GM23338 (cell line): ENCODE data around the gene CDKAL1. TPM values are rescaled to one million over a fixed set of nuclear protein-coding genes. Genes with fewer than 3 reads are reported as not detected.

Experiments
- ATAC-seq: fragments of 200-7000 bp; cut with Tn5 transposase; 3 replicates; pipeline ENCODE4 v1.9.1; 2020
- DNase-seq: peaks from one replicate; pipeline ENCODE4 v3.0.0-alpha.2; 2015; ENCODE audit warnings: low spot score
- H2AFZ ChIP-seq: fragments of 200-600 bp; sonication (generic); 2 replicates; pipeline ENCODE4 v1.8.0; 2016; ENCODE audit warnings: antibody characterized with exemption, mild to moderate bottlenecking, moderate library complexity
- H3F3A ChIP-seq: fragments of 200-600 bp; sonication (generic); replicated peaks from 2 replicates; pipeline ENCODE4 v1.8.0; 2017; ENCODE audit warnings: antibody characterized with exemption, mixed run types, low read depth
- H3K27ac ChIP-seq: fragments of 200-600 bp; sonication (generic); 2 replicates; pipeline ENCODE4 v1.6.1; 2016; ENCODE audit warnings: low read depth
- H3K27me3 ChIP-seq: fragments of 200-600 bp; sonication (generic); 2 replicates; pipeline ENCODE4 v1.8.0; 2016; ENCODE audit warnings: mild to moderate bottlenecking, mixed run types, moderate library complexity; ENCODE audit not compliant: insufficient read depth
- H3K36me3 ChIP-seq: fragments of 200-600 bp; sonication (generic); 2 replicates; pipeline ENCODE4 v1.8.0; 2016; ENCODE audit warnings: mild to moderate bottlenecking; ENCODE audit not compliant: insufficient read depth
- H3K4me1 ChIP-seq: fragments of 200-600 bp; sonication (generic); 2 replicates; pipeline ENCODE4 v1.8.0; 2016; ENCODE audit warnings: mild to moderate bottlenecking, moderate library complexity; ENCODE audit not compliant: insufficient read depth
- H3K4me2 ChIP-seq: fragments of 200-600 bp; sonication (generic); 2 replicates; pipeline ENCODE4 v1.7.1; 2017; ENCODE audit warnings: mixed run types
- H3K4me3 ChIP-seq: fragments of 200-600 bp; sonication (generic); 2 replicates; pipeline ENCODE4 v1.6.1; 2016; ENCODE audit warnings: mixed run types
- H3K79me2 ChIP-seq: fragments of 200-600 bp; sonication (generic); replicated peaks from 2 replicates; pipeline ENCODE4 v1.8.0; 2017; ENCODE audit warnings: mild to moderate bottlenecking; ENCODE audit not compliant: insufficient read depth
- H3K9me2 ChIP-seq: fragments of 200-600 bp; sonication (generic); 2 replicates; pipeline ENCODE4 v1.8.0; 2017; ENCODE audit not compliant: insufficient read depth
- H4K20me1 ChIP-seq: fragments of 200-600 bp; sonication (generic); replicated peaks from 2 replicates; pipeline ENCODE4 v1.8.0; 2017; ENCODE audit warnings: mild to moderate bottlenecking; ENCODE audit not compliant: insufficient read depth
- H3K27ac Mint-ChIP-seq: 2 replicates; pipeline ENCODE4 v1.8.0; 2020; ENCODE audit warnings: inconsistent platforms, mild to moderate bottlenecking, moderate library complexity, mixed read lengths
- H3K27me3 Mint-ChIP-seq: 3 replicates; pipeline ENCODE4 v1.8.0; 2022; ENCODE audit warnings: low read depth, mild to moderate bottlenecking, moderate library complexity, mixed read lengths, inconsistent platforms; ENCODE audit not compliant: insufficient read depth, poor library complexity
- H3K36me3 Mint-ChIP-seq: 3 replicates; pipeline ENCODE4 v1.8.0; 2021; ENCODE audit warnings: low read depth, mild to moderate bottlenecking, inconsistent platforms, moderate library complexity, mixed read lengths
- H3K4me1 Mint-ChIP-seq: 3 replicates; pipeline ENCODE4 v1.8.0; 2020; ENCODE audit warnings: mild to moderate bottlenecking, inconsistent platforms, mixed read lengths
- H3K4me3 Mint-ChIP-seq: 3 replicates; pipeline ENCODE4 v1.8.0; 2021; ENCODE audit warnings: moderate library complexity, mild to moderate bottlenecking, inconsistent platforms, mixed read lengths
- H3K9me3 Mint-ChIP-seq: 3 replicates; pipeline ENCODE4 v1.8.0; 2020; ENCODE audit warnings: moderate library complexity, mild to moderate bottlenecking, inconsistent platforms, mixed read lengths
- ETS1 ChIP-seq: IDR thresholded peaks from 2 replicates; pipeline ENCODE4 v1.6.1; 2016; ENCODE audit warnings: antibody characterized with exemption
- EZH2 ChIP-seq: fragments of 200-600 bp; sonication (generic); IDR thresholded peaks from one replicate; pipeline ENCODE4 v1.8.0; 2017; ENCODE audit warnings: antibody characterized with exemption, mild to moderate bottlenecking, low read depth; ENCODE audit not compliant: unreplicated experiment
- EZH2phosphoT487 ChIP-seq: fragments of 200-600 bp; sonication (generic); IDR thresholded peaks from one replicate; pipeline ENCODE4 v1.8.1; 2018; ENCODE audit warnings: antibody characterized with exemption; ENCODE audit not compliant: unreplicated experiment
- JUNB ChIP-seq: IDR thresholded peaks from one replicate; pipeline ENCODE4 v1.6.1; 2016; ENCODE audit warnings: antibody characterized with exemption; ENCODE audit not compliant: unreplicated experiment
- NANOG ChIP-seq: IDR thresholded peaks from 2 replicates; pipeline ENCODE4 v1.6.1; 2016; ENCODE audit warnings: antibody characterized with exemption, borderline replicate concordance
- POLR2AphosphoS5 ChIP-seq: IDR thresholded peaks from 2 replicates; pipeline ENCODE4 v1.6.1; 2016; ENCODE audit warnings: antibody characterized with exemption, low read depth
- REST ChIP-seq: IDR thresholded peaks from one replicate; pipeline ENCODE4 v1.6.1; 2018; ENCODE audit warnings: antibody characterized with exemption; ENCODE audit not compliant: unreplicated experiment
- ZNF114 ChIP-seq: fragments of 250-450 bp; sonication (Bioruptor Pico); IDR thresholded peaks from 2 replicates; pipeline ENCODE4 v1.5.0; 2020; ENCODE audit warnings: mild to moderate bottlenecking, moderate library complexity
- ZNF331 ChIP-seq: fragments of 250-450 bp; sonication (Bioruptor Pico); IDR thresholded peaks from 2 replicates; pipeline ENCODE4 v1.5.0; 2020; ENCODE audit warnings: low read depth, mild to moderate bottlenecking, moderate library complexity
- ZNF462 ChIP-seq: fragments of 250-450 bp; sonication (Bioruptor Pico); IDR thresholded peaks from 2 replicates; pipeline ENCODE4 v1.5.0; 2020; ENCODE audit warnings: mild to moderate bottlenecking, moderate library complexity
- polyA plus RNA-seq: library from polyadenylated mRNA; unstranded; fragments of >200 nt; fragmentation: Nextera tagmentation; extraction: Ambion mirVana; gene quantifications from 2 replicates; pipeline ENCODE4 v1.2.1, GENCODE V29; 2016
- total RNA-seq: library from RNA; depleted of rRNA; stranded (reverse); fragments of >200 nt; shearing (Covaris generic); gene quantifications from 2 replicates; pipeline ENCODE4 v1.2.3, GENCODE V29; 2014

The CDKAL1 gene
- total and polyA plus RNA-seq, 2 experiments from 2014 or later: 17.8 to 35.0 TPM

DNA sequence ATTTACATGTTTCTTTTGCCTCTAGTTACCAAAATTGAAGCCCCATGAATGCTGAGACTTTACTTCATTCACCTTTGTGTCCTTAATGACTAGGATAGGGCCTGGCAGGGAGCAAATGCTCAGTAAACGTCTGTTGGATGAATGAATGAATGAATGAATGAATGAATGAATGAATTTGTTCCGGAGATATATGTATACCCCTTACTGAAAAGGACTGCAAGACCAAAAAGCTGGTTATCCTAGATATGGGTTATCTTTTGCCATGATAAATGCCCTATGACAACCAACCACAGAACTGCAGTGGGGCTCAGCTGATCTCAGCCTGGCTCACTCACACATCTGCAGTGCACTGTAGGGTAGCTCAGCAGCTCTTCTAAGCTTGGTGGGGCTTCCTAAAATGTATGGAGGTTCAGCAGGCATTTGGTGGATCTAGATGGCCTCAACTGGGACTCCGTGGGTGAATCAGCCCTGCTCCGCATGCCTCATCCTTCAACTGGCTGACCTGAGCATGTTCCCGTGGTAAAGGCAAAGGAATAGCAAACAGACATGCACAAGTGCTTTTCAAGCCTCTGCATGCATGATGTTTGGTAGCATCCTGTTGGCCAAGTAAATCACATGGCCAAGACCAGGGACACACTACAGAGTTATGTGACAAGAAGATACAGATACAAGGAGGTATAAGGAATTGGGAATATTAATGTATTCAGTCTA is 680.6 kb downstream of the CDKAL1 start:
- Mint-ChIP-seq H3K4me1 (peaks cover 5% of the 10 kb centered on the region; the same call in 2 of the 3 replicates), H3K9me3 (peaks cover 4% of the 10 kb centered on the region; the same call in 1 of the 3 replicates), H3K27ac (no peak overlapping the region), H3K27me3 (peaks cover 2% of the 10 kb centered on the region), H3K4me3 (no peak overlapping the region), H3K36me3 (peaks cover 9% of the 10 kb centered on the region; the same call in 2 of the 3 replicates)
- H3K27me3 ChIP-seq: no peaks in the 10 kb centered on the region
- no peaks in the 10 kb centered on the region; the same call in 1 of the 2 replicates for H3K9me2 ChIP-seq
- H3K36me3 ChIP-seq: no peaks in the 10 kb centered on the region; the same call in 1 of the 2 replicates
- no peak for TF ChIP-seq EZH2
- ATAC-seq (no peak), DNase-seq (no peak)
- H3K4me1 ChIP-seq: peaks cover under 1% of the 10 kb centered on the region; the same call in 1 of the 2 replicates
- no peak overlapping the region for H2AFZ ChIP-seq
- no peaks in the 10 kb centered on the region for H3K79me2 ChIP-seq
- no peaks in the 10 kb centered on the region for H3F3A ChIP-seq
- no peak overlapping the region for H3K4me3 ChIP-seq
- H3K27ac ChIP-seq: no peak overlapping the region
- no peak overlapping the region for H3K4me2 ChIP-seq
- no peaks in the 10 kb centered on the region for H4K20me1 ChIP-seq

- H3K27me3 Mint-ChIP-seq: peaks cover 2% of the 10 kb centered on the region
Measured at GRCh38 chr6:21219241-21219640, 685.0 kb downstream of the CDKAL1 start.

More at GRCh38 chr6:21219241-21219640, 685.0 kb downstream of the CDKAL1 start:
- Mint-ChIP-seq H3K4me3 (no peak overlapping the region), H3K9me3 (peaks cover 4% of the 10 kb centered on the region; the same call in 1 of the 3 replicates), H3K36me3 (peaks cover 9% of the 10 kb centered on the region; the same call in 2 of the 3 replicates), H3K4me1 (peaks cover 21% of the 10 kb centered on the region), H3K27ac (no peak overlapping the region)
- no peaks in the 10 kb centered on the region; the same call in 1 of the 2 replicates for H3K36me3 ChIP-seq
- DNase-seq (no peak), ATAC-seq (no peak)
- no peak overlapping the region for H2AFZ ChIP-seq
- no peaks in the 10 kb centered on the region for H4K20me1 ChIP-seq
- no peaks in the 10 kb centered on the region for H3K79me2 ChIP-seq
- H3K27ac ChIP-seq: no peak overlapping the region
- H3K4me3 ChIP-seq: no peak overlapping the region
- TF ChIP-seq NANOG: no peak
- no peak for TF ChIP-seq EZH2phosphoT487
- TF ChIP-seq ZNF462 (CRISPR knock-in tag): no peak
- no peak for TF ChIP-seq ETS1
- TF ChIP-seq REST: no peak
- no peak for TF ChIP-seq ZNF114
- TF ChIP-seq ZNF331 (CRISPR knock-in tag): no peak
- no peak for TF ChIP-seq JUNB
- no peak for TF ChIP-seq POLR2AphosphoS5
- TF ChIP-seq EZH2: no peak
- H3K27me3 ChIP-seq: no peaks in the 10 kb centered on the region
- H3K4me2 ChIP-seq: no peak overlapping the region
- H3K4me1 ChIP-seq: peaks cover 11% of the 10 kb centered on the region
- H3K9me2 ChIP-seq: 0 out of 2 replicates have a peak, but pooled peaks cover 3% of the 10 kb centered on the region
- no peaks in the 10 kb centered on the region for H3F3A ChIP-seq
